Activated T-cell treated with anti-CD3 and anti-CD28 coated beads, Interleukin-2, amount 50 U/mL, for 72 hours (primary cell): Measurements from ENCODE around the gene EXD3. TPM values are rescaled to one million over a fixed set of nuclear protein-coding genes. Genes with fewer than 3 reads are reported as not detected.

Source experiments
- ATAC-seq, 2 donors: fragments of 150-1000 bp; cut with Tn5 transposase; replicated peaks in 1 of 2; 2 replicates each; pipeline ENCODE4 v1.10.0; 2021; ENCODE audit warnings: moderate library complexity in 2 of 2, mild to moderate bottlenecking in 1 of 2
- DNase-seq, 2 donors: peaks; one replicate each; pipeline ENCODE4 v3.0.0; 2021 to 2022; ENCODE audit warnings: mixed read lengths in 1 of 2
- H3K27ac Mint-ChIP-seq: one replicate; pipeline ENCODE4 v1.8.0; 2022; ENCODE audit warnings: mild to moderate bottlenecking, moderate library complexity, mixed read lengths
- H3K27me3 Mint-ChIP-seq: one replicate; pipeline ENCODE4 v1.8.0; 2022; ENCODE audit warnings: low read depth, mixed read lengths
- H3K36me3 Mint-ChIP-seq, 2 donors: one replicate each; pipeline ENCODE4 v1.8.0; 2022; ENCODE audit warnings: mixed read lengths in 2 of 2, mild to moderate bottlenecking in 1 of 2; ENCODE audit not compliant: insufficient read depth in 2 of 2
- H3K4me1 Mint-ChIP-seq: one replicate; pipeline ENCODE4 v1.8.0; 2022; ENCODE audit warnings: low read depth, mixed read lengths
- H3K4me3 Mint-ChIP-seq, 2 donors: one replicate each; pipeline ENCODE4 v1.8.0; 2022; ENCODE audit warnings: mild to moderate bottlenecking in 2 of 2, mixed read lengths in 2 of 2, moderate library complexity in 2 of 2
- H3K9me3 Mint-ChIP-seq, 2 donors: one replicate each; pipeline ENCODE4 v1.8.0; 2022; ENCODE audit warnings: mixed read lengths in 2 of 2
- total RNA-seq, 2 donors: library from RNA; stranded (reverse); gene quantifications; one replicate each; pipeline ENCODE4 v1.2.3, GENCODE V29; 2022

The EXD3 gene
- total RNA-seq, 2 donors from 2014 or later = 23.7 to 26.0 TPM

DNA sequence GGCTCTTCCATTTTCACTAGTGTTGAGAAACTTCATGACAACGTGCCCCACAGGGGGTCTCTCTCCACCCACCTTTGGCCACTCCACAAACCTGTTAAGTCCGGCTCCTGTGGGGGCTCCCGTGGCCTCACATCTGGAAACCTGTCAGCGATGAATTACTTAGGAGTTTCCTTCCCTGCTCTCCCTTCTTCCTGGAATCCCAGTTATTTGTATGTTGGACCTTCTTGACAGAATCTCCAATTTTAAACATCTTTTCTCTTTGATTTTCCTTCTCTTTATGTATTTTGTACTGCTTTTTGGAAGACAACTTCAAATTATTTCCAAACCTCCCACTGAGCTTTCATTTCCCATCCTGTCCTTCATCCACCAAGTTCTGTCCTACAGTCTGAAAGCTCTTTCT lies 65.8 kb downstream of the EXD3 start:
- Mint-ChIP-seq H3K4me1 (no peaks in the 10 kb centered on the region), H3K36me3 (peaks cover 8 to 9% of the 10 kb centered on the region in 2 donors), H3K4me3 (no peak overlapping the region), H3K9me3 (peaks cover 7 to 8% of the 10 kb centered on the region in 2 donors), H3K27ac (no peak overlapping the region), H3K27me3 (no peaks in the 10 kb centered on the region)
- no peak for ATAC-seq
- no peak for DNase-seq

DNA sequence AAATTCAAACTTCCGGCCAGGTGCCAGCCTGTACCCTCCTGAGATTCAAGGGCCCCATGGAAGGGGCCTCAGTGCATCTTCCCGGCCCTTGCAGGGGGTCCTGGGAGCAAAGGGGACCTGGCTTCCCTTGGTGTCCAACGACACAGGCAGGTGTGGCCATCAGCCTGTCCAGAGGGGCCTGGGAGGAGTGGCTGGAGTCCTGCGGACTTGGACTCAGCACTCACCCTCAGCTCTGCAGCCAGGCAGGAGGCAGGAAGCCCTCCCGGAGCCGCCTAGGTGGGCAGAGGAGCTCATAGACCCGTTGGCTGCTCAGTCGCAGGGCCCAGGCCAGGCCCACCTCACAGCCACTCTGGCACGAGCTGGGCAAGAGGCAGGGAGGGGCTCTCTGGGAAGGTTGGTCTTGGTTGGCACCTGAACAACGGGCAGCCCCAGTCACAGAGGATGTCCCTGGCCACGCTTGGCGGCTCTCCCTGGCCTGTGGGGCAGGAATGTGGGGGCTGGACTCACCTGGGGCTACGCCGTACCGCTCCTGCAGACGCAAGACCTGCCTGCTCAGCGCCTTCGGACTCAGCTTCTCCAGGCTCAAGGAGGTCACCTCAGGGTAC lies 67.1 kb downstream of the EXD3 start:
- H3K27me3 Mint-ChIP-seq = no peaks in the 10 kb centered on the region
- H3K4me1 Mint-ChIP-seq = no peaks in the 10 kb centered on the region
- peaks cover 8 to 9% of the 10 kb centered on the region in 2 donors for H3K36me3 Mint-ChIP-seq
- no peak for DNase-seq
- no peak overlapping the region for H3K27ac Mint-ChIP-seq
- no peak overlapping the region for H3K4me3 Mint-ChIP-seq
- H3K9me3 Mint-ChIP-seq = peaks cover 7 to 8% of the 10 kb centered on the region in 2 donors
- no peak for ATAC-seq

DNA sequence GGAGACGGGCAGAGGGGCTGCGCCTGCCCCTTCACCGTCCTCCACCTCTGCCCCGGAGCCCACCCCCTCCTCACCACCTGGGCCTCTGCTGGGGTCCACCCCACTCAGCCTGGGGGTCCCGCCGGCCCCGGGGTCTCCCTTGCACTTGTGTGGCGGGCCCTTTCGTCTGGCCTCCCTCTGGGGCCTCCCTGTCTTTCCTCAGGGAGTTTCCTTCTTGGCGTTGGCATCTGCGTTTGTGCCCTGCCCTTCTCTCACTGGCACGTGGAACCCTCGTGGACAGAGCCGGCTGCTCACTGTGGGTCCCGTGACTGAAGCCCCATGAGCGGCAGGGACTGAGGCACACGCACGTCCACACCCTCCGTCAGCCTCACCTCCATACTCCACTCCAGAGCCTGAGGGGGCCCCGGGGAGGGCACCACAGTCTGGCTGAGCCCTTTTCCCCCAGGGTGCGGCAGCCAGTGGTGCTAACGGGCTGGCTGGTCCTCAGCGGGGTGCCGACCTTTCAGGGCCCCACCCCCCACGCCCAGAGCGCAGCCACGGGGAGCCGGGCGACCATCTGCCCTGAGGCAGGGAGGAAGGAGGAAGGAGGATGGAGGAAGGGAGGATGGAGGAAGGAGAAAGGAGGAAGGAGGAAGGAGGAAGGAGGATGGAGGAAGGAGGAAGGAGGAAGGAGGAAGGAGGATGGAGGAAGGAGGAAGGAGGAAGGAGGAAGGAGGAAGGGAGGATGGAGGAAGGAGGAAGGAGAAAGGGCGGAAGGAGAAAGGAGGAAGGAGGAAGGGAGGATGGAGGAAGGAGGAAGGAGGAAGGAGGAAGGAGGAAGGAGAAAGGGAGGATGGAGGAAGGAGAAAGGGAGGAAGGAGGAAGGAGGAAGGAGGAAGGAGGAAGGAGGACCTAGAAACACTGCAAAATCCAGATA lies 67.9 kb downstream of the EXD3 start:
- H3K27ac Mint-ChIP-seq = no peak overlapping the region
- DNase-seq (no peak), ATAC-seq (no peak)
- peaks cover 7 to 8% of the 10 kb centered on the region in 2 donors for H3K9me3 Mint-ChIP-seq
- no peak overlapping the region for H3K4me3 Mint-ChIP-seq
- H3K36me3 Mint-ChIP-seq = peaks cover 8 to 9% of the 10 kb centered on the region in 2 donors
- no peaks in the 10 kb centered on the region for H3K27me3 Mint-ChIP-seq
- no peaks in the 10 kb centered on the region for H3K4me1 Mint-ChIP-seq

DNA sequence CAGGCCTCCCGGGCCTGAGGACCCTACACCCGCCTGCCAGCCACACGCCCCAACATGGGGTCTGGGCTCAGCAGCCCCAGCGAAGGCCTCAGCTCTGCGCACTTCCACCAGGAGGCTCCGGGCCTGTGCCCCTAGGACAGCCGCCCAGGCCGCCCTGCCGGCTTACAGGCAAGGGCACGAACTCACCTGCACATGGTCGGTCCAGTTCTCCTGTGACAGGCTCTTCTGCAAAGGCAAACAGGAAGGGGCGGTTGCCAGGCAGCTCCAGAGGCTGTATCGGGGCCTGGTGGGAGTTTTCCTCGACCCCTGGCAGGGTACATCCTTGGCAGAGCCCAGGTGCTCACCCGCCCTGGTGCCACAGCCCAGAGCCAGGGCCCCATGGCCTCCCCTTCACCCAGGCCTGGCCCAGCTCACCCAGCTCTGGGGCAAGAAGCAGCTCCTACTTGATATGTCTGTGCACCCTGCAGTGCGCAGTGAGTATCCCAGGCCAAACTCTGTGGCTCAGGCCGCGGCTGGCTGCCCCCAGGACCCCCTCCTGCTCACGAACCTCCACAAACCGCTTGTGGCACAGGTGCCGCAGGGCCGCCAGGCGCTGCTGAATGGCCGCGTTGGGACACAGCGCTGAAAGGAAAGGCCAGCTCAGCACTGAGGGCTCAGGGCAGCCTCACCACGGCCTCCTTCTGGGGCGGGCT lies 68.7 kb downstream of the EXD3 start:
- DNase-seq (no peak), ATAC-seq (no peak)
- Mint-ChIP-seq H3K9me3 (peaks cover 7 to 8% of the 10 kb centered on the region in 2 donors), H3K4me3 (no peak overlapping the region), H3K4me1 (no peaks in the 10 kb centered on the region), H3K27ac (no peak overlapping the region), H3K27me3 (no peaks in the 10 kb centered on the region), H3K36me3 (peaks cover 8 to 9% of the 10 kb centered on the region in 2 donors)

DNA sequence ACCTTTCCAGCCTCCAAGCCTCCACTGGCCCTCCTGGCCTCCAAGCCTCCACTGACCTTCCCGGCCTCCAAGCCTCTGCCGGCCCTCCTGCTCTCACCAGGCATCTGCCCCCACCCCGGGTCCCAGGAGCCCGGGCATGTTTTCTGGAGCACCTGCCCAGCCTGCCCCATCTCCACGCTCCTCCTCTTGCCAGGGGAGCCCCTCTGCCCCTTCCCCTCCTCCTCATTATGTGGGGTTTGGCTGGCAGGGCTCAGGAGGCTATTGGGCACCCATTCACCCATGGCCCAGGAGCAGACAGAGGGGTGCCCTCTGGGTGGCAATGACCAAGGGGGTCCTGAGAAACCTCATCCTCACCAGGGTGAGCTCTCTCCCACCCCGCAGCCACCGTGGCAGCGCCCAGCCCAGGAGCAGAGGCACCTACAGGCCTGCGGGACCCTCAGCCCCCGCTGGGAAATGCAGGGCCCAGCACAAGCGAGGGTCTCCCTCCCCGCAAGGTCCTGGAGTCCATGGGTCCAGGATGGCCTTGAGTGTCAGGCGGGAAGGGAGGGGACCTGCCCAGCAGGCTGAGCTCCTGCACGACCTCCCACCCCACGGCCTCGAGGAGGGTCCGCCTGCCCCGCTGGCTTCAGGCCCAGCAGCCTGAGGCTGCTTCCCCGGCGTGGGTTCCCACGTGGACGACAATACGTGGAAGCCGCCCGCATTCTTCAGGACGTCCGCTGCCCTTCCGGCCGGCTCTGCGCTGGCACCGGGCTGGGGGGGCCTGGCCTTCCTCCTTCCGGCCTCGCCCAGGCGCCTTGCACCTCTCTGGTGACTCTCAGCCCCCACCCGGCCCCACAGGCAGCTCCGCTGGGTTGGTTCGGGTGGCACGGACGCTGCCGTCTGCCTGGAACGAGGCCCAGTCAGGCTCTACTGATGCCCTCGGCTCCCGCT lies 69.5 kb downstream of the EXD3 start:
- Mint-ChIP-seq H3K27me3 (no peaks in the 10 kb centered on the region), H3K4me3 (no peak overlapping the region), H3K4me1 (no peaks in the 10 kb centered on the region), H3K9me3 (peaks cover 7 to 8% of the 10 kb centered on the region in 2 donors), H3K27ac (no peak overlapping the region), H3K36me3 (peaks cover 8 to 9% of the 10 kb centered on the region in 2 donors)
- no peak for ATAC-seq
- no peak for DNase-seq

DNA sequence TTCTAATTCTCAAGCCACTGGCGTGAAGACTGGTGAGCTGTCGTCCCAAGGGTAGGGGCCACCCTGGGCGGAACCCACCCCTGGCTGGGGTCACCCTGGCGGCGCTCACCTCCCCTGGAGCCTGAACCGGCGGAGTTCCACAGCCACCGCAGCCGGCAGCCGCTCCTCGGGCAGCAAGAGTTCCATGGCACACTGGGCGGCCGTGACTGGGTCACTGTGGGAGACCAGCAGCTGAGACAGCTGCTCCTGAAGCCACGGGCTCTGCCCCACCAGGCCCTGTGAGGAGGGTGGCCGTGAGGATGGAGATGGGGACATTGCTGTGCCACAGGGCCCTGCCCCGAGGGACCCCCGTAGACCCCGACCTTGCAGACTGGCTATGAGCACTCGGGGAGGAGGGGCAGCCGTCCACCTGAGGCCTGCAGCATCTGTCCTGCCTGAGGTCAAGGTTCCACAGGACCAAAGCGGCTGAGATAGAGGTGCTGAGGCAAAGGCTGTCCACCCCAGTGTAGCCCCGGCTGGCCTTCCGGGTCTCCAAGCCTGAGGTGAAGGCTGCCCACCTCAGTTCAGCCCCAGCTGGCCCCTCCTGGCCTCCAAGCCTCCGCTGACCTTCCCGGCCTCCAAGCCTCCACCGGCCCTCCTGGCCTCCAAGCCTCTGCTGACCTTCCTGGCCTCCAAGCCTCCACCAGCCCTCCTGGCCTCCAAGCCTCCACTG lies 70.3 kb downstream of the EXD3 start:
- H3K27ac Mint-ChIP-seq = no peak overlapping the region
- H3K36me3 Mint-ChIP-seq = peaks cover 5 to 8% of the 10 kb centered on the region in 2 donors
- no peaks in the 10 kb centered on the region for H3K4me1 Mint-ChIP-seq
- ATAC-seq (no peak), DNase-seq (no peak)
- H3K4me3 Mint-ChIP-seq = no peak overlapping the region
- peaks cover 6% of the 10 kb centered on the region in 2 donors for H3K9me3 Mint-ChIP-seq
- H3K27me3 Mint-ChIP-seq = no peaks in the 10 kb centered on the region

DNA sequence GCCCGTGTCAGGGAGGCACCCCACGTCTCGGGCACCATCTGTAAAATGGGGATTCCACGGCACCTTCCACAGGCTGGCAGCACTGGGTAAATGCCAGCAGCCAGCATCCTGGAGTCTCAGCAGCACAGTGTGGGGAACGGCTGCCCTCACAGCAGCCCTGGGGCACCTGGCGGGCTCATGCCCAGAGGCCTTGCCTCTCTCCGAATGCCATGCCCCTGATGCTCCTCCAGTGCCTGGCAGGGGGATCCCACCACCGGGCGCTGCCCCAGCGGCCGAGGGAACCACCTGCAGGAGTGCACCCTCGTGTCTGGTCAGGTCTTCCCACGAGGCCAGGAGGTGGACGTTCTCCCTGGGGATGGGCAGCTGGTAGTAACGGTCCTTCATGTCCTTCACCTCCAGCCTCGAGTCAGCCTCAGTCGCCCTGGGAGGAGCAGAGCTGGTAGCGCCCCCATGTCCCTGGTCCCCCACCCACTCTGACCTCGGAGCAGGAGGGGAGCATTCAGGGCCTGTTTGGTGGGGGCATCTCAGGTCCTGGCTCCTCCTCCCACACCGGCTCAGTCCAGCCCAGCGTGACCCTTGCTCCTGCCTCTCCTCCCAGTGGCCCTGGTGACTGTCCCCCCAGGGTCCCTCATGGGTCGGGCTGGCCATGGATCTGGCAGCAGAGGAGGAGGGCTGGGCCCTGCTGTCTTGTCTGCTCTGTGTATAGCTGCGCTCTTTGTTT lies 71.0 kb downstream of the EXD3 start:
- H3K4me3 Mint-ChIP-seq = no peak overlapping the region
- H3K4me1 Mint-ChIP-seq = no peaks in the 10 kb centered on the region
- DNase-seq (no peak), ATAC-seq (no peak)
- H3K27ac Mint-ChIP-seq = no peak overlapping the region
- peaks cover under 1% of the 10 kb centered on the region in 2 donors for H3K9me3 Mint-ChIP-seq
- peaks cover 3% of the 10 kb centered on the region in 2 donors for H3K36me3 Mint-ChIP-seq
- no peaks in the 10 kb centered on the region for H3K27me3 Mint-ChIP-seq

DNA sequence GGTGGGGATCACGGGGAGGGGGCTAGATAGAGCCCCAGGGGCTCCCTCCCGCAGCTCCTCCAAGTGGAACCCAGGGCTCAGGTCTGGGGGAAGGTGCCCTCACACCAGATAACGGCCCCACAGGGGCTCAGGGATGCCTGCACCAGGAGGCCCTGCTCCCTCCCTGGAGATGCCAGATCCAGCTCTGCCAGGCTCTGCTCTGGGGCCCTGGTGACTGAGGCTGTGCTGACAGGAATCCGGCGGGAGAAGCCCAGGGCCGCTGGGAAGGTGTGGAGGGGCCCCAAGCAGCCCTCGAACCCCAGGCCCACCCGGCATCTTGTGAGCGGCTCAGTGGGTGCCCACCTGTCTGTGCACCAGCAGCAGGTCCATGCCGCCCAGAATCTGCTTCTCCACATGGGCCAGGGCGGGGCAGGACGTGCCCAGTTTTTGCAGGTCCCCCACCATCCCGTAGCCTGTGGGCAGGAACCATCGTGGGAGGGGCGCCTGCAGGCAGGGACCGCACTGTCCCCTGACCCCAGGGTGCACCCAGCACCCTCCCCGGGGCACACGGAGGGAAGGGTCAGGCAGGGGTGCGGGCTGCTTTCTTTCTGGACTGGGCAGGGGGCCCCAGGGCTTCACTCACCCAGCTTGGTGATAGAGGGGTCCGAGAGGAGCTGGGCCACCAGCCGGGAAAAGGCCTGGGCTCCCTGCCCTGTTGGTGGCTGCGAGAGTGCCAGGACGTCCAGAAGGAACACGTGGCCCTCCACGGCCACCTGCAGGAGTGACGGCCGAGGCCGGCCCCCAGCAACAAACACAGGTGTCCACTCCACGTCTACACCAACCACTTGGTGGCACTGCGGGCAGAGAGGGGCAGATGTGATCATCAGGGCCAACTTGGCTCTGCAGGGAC lies 72.0 kb downstream of the EXD3 start:
- Mint-ChIP-seq H3K4me3 (no peak overlapping the region), H3K27me3 (no peaks in the 10 kb centered on the region), H3K4me1 (no peaks in the 10 kb centered on the region), H3K9me3 (no peaks in the 10 kb centered on the region), H3K36me3 (peaks cover 0 to 3% of the 10 kb centered on the region in 2 donors), H3K27ac (no peak overlapping the region)
- DNase-seq = no peak
- no peak for ATAC-seq

DNA sequence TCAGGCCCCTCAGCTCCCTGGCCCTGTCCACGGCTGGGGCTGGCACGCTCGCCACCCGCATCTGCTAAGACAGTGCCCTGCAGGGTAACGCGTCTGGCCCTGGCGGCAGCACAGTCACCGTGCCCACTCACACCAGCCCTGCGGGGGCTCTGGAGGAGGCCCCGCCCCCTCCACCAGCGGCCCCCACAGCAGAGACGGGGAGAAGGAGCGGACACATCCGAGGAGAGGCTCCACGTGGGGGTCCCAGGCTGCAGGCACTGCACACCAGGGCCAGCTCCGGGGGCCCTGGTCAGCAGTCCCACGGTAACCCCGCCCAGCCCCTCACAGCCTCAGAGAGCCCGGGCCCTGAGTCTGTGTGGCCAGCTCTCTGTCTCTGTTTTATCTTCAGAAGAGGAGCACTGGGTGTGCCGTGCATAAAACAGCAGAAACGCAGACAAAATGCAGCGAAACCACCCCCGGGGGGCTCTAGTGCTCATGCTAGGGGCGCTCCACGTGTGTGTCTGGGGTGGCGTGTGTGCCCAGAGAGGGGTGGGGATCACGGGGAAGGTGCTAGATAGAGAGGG lies 73.4 kb downstream of the EXD3 start:
- Mint-ChIP-seq H3K9me3 (no peaks in the 10 kb centered on the region), H3K4me1 (no peaks in the 10 kb centered on the region), H3K36me3 (peaks cover 0 to 3% of the 10 kb centered on the region in 2 donors), H3K4me3 (no peak overlapping the region), H3K27ac (no peak overlapping the region), H3K27me3 (no peaks in the 10 kb centered on the region)
- DNase-seq = no peak
- ATAC-seq = no peak

DNA sequence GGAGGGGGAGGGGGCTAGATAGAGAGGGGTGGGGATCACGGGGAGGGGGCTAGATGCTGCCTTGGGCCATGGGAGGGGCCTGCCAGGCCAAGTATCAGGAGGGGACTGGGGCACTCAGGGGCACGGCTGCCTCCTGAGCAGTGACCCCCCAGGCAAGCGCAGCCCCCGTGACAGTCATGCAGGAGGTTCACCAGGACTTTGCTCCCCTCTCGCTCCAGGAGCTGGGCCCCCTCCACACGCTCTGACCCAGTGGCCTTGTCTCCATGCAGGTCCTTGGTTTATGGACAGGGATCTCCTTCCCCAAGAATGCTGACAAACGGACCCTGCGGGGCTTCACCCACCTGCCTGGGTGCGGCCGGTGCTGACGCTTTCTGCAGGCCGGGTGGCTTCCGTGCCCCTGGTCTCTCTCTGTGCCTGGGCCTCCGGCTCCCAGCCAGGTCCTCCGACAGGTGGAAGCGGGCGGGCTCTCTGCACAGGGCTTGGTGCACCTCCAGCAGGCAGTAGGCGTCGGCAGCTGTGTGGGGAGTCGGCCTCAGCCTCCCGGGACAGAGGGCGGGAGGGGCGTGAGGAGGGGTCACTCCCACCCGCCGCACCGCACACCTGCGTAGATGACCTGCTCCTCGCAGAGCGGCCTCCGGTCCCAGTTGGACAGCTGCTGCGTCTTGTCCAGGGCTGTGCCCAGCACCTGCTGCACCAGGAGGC lies 74.0 kb downstream of the EXD3 start:
- no peaks in the 10 kb centered on the region for H3K27me3 Mint-ChIP-seq

More for the DNA sequence above, 74.0 kb downstream of the EXD3 start:
- DNase-seq (no peak), ATAC-seq (no peak)
- no peak overlapping the region for H3K4me3 Mint-ChIP-seq
- H3K4me1 Mint-ChIP-seq = no peaks in the 10 kb centered on the region
- H3K36me3 Mint-ChIP-seq = peaks cover 0 to 3% of the 10 kb centered on the region in 2 donors
- H3K27ac Mint-ChIP-seq = no peak overlapping the region
- no peaks in the 10 kb centered on the region for H3K9me3 Mint-ChIP-seq
